GM12878 (cell line): ENCODE data around the gene MIGA2. TPM values are rescaled to one million over a fixed set of nuclear protein-coding genes. Genes with fewer than 3 reads are reported as not detected.

Experiments
- ATAC-seq: fragments of 200-7000 bp; cut with Tn5 transposase; 3 replicates; pipeline ENCODE4 v1.9.1; 2020; ENCODE audit warnings: mild to moderate bottlenecking, moderate library complexity
- BruUV-seq: library from RNA; stranded (reverse); fragments of 400-500 nt; replicated peaks from 2 replicates; lab custom pipeline; 2021; lab: Mats Ljungman, UMichigan
- CTCF ChIA-PET: fragments of 300-600 bp; sonication (Branson Sonifier 250); formaldehyde crosslinking; extraction: SDS; loops from one replicate; lab custom pipeline; 2021; ENCODE audit warnings: inconsistent platforms; lab: Yijun Ruan, JAX
- POLR2A ChIA-PET: fragments of 350-600 bp; formaldehyde crosslinking; extraction: SDS; loops from one replicate; lab custom pipeline; 2021; ENCODE audit warnings: inconsistent platforms; lab: Charles Lee
- RAD21 ChIA-PET: fragments of 300-600 bp; sonication (Branson Sonifier 250); formaldehyde crosslinking; loops from one replicate; lab custom pipeline; 2023; ENCODE audit warnings: antibody characterized with exemption; ENCODE audit not compliant: unreplicated experiment; lab: Charles Lee
- SMC1A ChIA-PET: fragments of 300-600 bp; sonication (Branson Sonifier 250); formaldehyde crosslinking; loops from one replicate; lab custom pipeline; 2023; ENCODE audit not compliant: unreplicated experiment, uncharacterized antibody; lab: Charles Lee
- DNase-seq: peaks from one replicate; pipeline ENCODE4 v3.0.0-alpha.2; 2011; ENCODE audit warnings: low read depth, low spot score
- FAIRE-seq: peaks from 3 replicates; lab custom pipeline; 2011; peaks lifted over from hg19 to GRCh38; lab: Jason Lieb, UNC
- H2AFZ ChIP-seq: 2 replicates; pipeline ENCODE4 v1.6.0; 2011; ENCODE audit warnings: low read depth, low read length, control low read depth; ENCODE audit not compliant: control insufficient read depth
- H3K27ac ChIP-seq: 2 replicates; pipeline ENCODE4 v1.5.1; 2011; ENCODE audit warnings: control low read depth; ENCODE audit not compliant: control insufficient read depth, insufficient read depth
- H3K27me3 ChIP-seq, 2 experiments: replicated peaks in 1 of 2; 2 replicates each; pipeline versions ENCODE4 v1.6.0 to v1.6.1; 2011; ENCODE audit warnings: low read length in 1 of 2; ENCODE audit not compliant: control insufficient read depth in 2 of 2, insufficient read depth in 2 of 2
- H3K36me3 ChIP-seq, 2 experiments: 2 replicates each; pipeline ENCODE4 v1.5.1; 2011; ENCODE audit warnings: low read length in 1 of 2; ENCODE audit not compliant: control insufficient read depth in 2 of 2, insufficient read depth in 2 of 2
- H3K4me1 ChIP-seq: 2 replicates; pipeline ENCODE4 v1.6.1; 2011; ENCODE audit warnings: mild to moderate bottlenecking, low read length, moderate library complexity, mixed read lengths; ENCODE audit not compliant: control insufficient read depth, insufficient read depth
- H3K4me2 ChIP-seq: 2 replicates; pipeline ENCODE4 v1.6.0; 2011; ENCODE audit warnings: control low read depth; ENCODE audit not compliant: control insufficient read depth, insufficient read depth
- H3K4me3 ChIP-seq: fragments of 200-600 bp; sonication (generic); 2 replicates; pipeline ENCODE4 v1.5.1; 2016
- H3K79me2 ChIP-seq: 2 replicates; pipeline ENCODE4 v1.6.0; 2011; ENCODE audit warnings: low read length; ENCODE audit not compliant: control insufficient read depth, insufficient read depth
- H3K9ac ChIP-seq: 2 replicates; pipeline ENCODE4 v1.8.0; 2011; ENCODE audit warnings: low read length, control low read depth, mixed read lengths; ENCODE audit not compliant: control insufficient read depth, insufficient read depth
- H3K9me3 ChIP-seq: replicated peaks from 3 replicates; pipeline ENCODE4 v1.5.1; 2011; ENCODE audit warnings: mild to moderate bottlenecking, low read length; ENCODE audit not compliant: control insufficient read depth, insufficient read depth
- H4K20me1 ChIP-seq: 2 replicates; pipeline ENCODE4 v1.6.0; 2011; ENCODE audit not compliant: control insufficient read depth, insufficient read depth
- BACH1 ChIP-seq: fragments of 450-650 bp; IDR thresholded peaks from 2 replicates; pipeline ENCODE4 v1.6.1; 2017; ENCODE audit warnings: mild to moderate bottlenecking, borderline replicate concordance
- BCL3 ChIP-seq: IDR thresholded peaks from 2 replicates; pipeline ENCODE4 v1.6.1; 2011; ENCODE audit warnings: borderline replicate concordance, low read depth, mild to moderate bottlenecking, moderate library complexity, low read length; ENCODE audit not compliant: insufficient read depth, poor library complexity, severe bottlenecking
- CBX5 ChIP-seq: sonication (generic); IDR thresholded peaks from 2 replicates; pipeline ENCODE4 v1.6.1; 2016; ENCODE audit warnings: low read depth, moderate library complexity, mild to moderate bottlenecking, inconsistent platforms
- E2F8 ChIP-seq: fragments of 450-650 bp; IDR thresholded peaks from 2 replicates; pipeline ENCODE4 v1.6.1; 2018; ENCODE audit warnings: mild to moderate bottlenecking, low read depth, moderate library complexity; ENCODE audit not compliant: partially characterized antibody
- ETV6 ChIP-seq, 2 experiments: fragments of 450-650 bp in 1 of 2; IDR thresholded peaks in 1 of 2; conservative IDR thresholded peaks in 1 of 2; 2 replicates each; pipeline ENCODE4 v1.6.1; 2014; ENCODE audit warnings: antibody characterized with exemption in 1 of 2, borderline replicate concordance in 1 of 2, low read depth in 1 of 2, mild to moderate bottlenecking in 1 of 2, moderate library complexity in 1 of 2
- JUND ChIP-seq: IDR thresholded peaks from 2 replicates; pipeline ENCODE4 v1.6.1; 2012; ENCODE audit warnings: low read depth, mild to moderate bottlenecking, low read length, improper control_type of control experiment, moderate library complexity
- NR2C2 ChIP-seq: IDR thresholded peaks from 2 replicates; pipeline ENCODE4 v1.6.1; 2011; ENCODE audit warnings: borderline replicate concordance, low read depth; ENCODE audit not compliant: control insufficient read depth, insufficient read length
- SIX5 ChIP-seq: IDR thresholded peaks from 2 replicates; pipeline ENCODE4 v1.6.1; 2011; ENCODE audit warnings: mild to moderate bottlenecking, low read depth, low read length, moderate library complexity; ENCODE audit not compliant: severe bottlenecking
- TARDBP ChIP-seq: IDR thresholded peaks from 2 replicates; pipeline ENCODE4 v1.6.1; 2016; ENCODE audit warnings: borderline replicate concordance
- ZNF24 ChIP-seq: fragments of 450-650 bp; IDR thresholded peaks from 2 replicates; pipeline ENCODE4 v1.6.1; 2017; ENCODE audit warnings: antibody characterized with exemption, mild to moderate bottlenecking
- WGBS: methylation state at CpG from one replicate; pipeline ENCODE4 v1.1.6; 2016; ENCODE audit warnings: low lambda C conversion rate; ENCODE audit not compliant: insufficient replicate concordance, insufficient coverage; ENCODE audit errors: missing lambda C conversion rate; 5-methylcytosine and 5-hydroxymethylcytosine counted together
- in situ Hi-C: fragments of 300-500 bp; cut with MboI; formaldehyde crosslinking; loops from 9 replicates; pipeline ENCODE4 v1.14.3; 2018; ENCODE audit warnings: mixed read lengths
- intact Hi-C: fragments of 100-400 bp; cut with micrococcal nuclease; formaldehyde crosslinking; loops from one replicate; pipeline ENCODE4 v1.14.2; 2022; ENCODE audit not compliant: unreplicated experiment
- polyA plus RNA-seq, 11 experiments: library from polyadenylated mRNA; depleted of rRNA in 4 of 11; unstranded in 6 of 11; stranded (reverse) in 5 of 11; fragments of >200 nt; fragmentation: Nextera tagmentation in 4 of 11; fragmentation: Illumina TruSeq in 1 of 11; extraction: Ambion mirVana in 4 of 11; extraction: Trizol in 1 of 11; gene quantifications; 1 replicate in 1 of 11; 2 replicates in 10 of 11; pipeline versions ENCODE4 v1.2.1 to v1.2.3, GENCODE V29; 2011 to 2016; ENCODE audit warnings: inconsistent platforms in 2 of 11, missing spikeins in 2 of 11, low read depth in 1 of 11
- total RNA-seq, 4 experiments: library from RNA; depleted of rRNA in 3 of 4; stranded (reverse); fragments of >200 nt in 3 of 4; fragmentation: Illumina TruSeq in 1 of 4; extraction: Trizol in 1 of 4; gene quantifications; 2 replicates each; pipeline versions ENCODE4 v1.2.1 to v1.2.3, GENCODE V29; 2013 to 2021
- TF ChIP-seq, protein P1 (sequence below): fragments of 450-650 bp; IDR thresholded peaks from 2 replicates; pipeline ENCODE4 v1.6.1; 2016; ENCODE audit warnings: mild to moderate bottlenecking, moderate library complexity, borderline replicate concordance

The MIGA2 gene
- total and polyA plus RNA-seq, 10 of the 15 experiments (the other 5 are each of a cell fraction or from before 2014, with no cell fraction given), result 0.14 to 31.0 (median 12.7) TPM

GRCh38 chr9:129108083-129108804 is 71.8 kb downstream of the MIGA2 start:
- H4K20me1 ChIP-seq, result no peaks in the 10 kb centered on the region
- no peak overlapping the region for H3K27ac ChIP-seq
- WGBS, result 32% methylated on average over 12 of the region's 13 CpGs
- no peak overlapping the region for H3K4me3 ChIP-seq
- no TSS peak for BruUV-seq
- intact Hi-C loops, result no loop called here
- peaks cover 13% of the 10 kb centered on the region for H3K79me2 ChIP-seq
- DNase-seq, result no peak
- no peak overlapping the region for H3K9ac ChIP-seq
- H2AFZ ChIP-seq, result no peak overlapping the region
- FAIRE-seq, result no peak
- POLR2A ChIA-PET, result no interaction called here
- H3K4me2 ChIP-seq, result no peak overlapping the region
- TF ChIP-seq ZNF24, result no peak
- TF ChIP-seq, protein P1, sequence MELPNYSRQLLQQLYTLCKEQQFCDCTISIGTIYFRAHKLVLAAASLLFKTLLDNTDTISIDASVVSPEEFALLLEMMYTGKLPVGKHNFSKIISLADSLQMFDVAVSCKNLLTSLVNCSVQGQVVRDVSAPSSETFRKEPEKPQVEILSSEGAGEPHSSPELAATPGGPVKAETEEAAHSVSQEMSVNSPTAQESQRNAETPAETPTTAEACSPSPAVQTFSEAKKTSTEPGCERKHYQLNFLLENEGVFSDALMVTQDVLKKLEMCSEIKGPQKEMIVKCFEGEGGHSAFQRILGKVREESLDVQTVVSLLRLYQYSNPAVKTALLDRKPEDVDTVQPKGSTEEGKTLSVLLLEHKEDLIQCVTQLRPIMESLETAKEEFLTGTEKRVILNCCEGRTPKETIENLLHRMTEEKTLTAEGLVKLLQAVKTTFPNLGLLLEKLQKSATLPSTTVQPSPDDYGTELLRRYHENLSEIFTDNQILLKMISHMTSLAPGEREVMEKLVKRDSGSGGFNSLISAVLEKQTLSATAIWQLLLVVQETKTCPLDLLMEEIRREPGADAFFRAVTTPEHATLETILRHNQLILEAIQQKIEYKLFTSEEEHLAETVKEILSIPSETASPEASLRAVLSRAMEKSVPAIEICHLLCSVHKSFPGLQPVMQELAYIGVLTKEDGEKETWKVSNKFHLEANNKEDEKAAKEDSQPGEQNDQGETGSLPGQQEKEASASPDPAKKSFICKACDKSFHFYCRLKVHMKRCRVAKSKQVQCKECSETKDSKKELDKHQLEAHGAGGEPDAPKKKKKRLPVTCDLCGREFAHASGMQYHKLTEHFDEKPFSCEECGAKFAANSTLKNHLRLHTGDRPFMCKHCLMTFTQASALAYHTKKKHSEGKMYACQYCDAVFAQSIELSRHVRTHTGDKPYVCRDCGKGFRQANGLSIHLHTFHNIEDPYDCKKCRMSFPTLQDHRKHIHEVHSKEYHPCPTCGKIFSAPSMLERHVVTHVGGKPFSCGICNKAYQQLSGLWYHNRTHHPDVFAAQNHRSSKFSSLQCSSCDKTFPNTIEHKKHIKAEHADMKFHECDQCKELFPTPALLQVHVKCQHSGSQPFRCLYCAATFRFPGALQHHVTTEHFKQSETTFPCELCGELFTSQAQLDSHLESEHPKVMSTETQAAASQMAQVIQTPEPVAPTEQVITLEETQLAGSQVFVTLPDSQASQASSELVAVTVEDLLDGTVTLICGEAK, result no peak
- no peak for TF ChIP-seq JUND
- no peak for TF ChIP-seq NR2C2
- no peak for TF ChIP-seq BCL3
- TF ChIP-seq ETV6 (conservative IDR thresholded peaks at IDR 0.05 in 1 of 2, IDR thresholded peaks at IDR 0.05 in 1 of 2; ENCODE audit: borderline replicate concordance in 1 of 2, low read depth in 1 of 2), result no peak
- TF ChIP-seq TARDBP, result no peak
- TF ChIP-seq SIX5, result no peak
- TF ChIP-seq BACH1, result no peak
- no peak for TF ChIP-seq E2F8
- TF ChIP-seq CBX5, result no peak
- TF ChIP-seq, all 136 proteins: peak for 0
- ChIA-PET SMC1A (no interaction called here), CTCF (no interaction called here), RAD21 (no interaction called here)
- Histone ChIP-seq H3K27me3 (no peaks in the 10 kb centered on the region; a peak in 1 of 4 replicates), H3K36me3 (no peaks in the 10 kb centered on the region), H3K9me3 (no peaks in the 10 kb centered on the region; the same call in 2 of the 3 replicates), H3K4me1 (no peaks in the 10 kb centered on the region; the same call in 1 of the 2 replicates)
- in situ Hi-C loops, result no loop called here
- ATAC-seq, result no peak
